HG02610 (cell line): ENCODE results near the gene SLC45A3.

Experiments used
- ATAC-seq: cut with Tn5 transposase; IDR thresholded peaks from one replicate; pipeline ENCODE4 v1.9.1; 2021; ENCODE audit warnings: mild to moderate bottlenecking, moderate library complexity; ENCODE audit not compliant: unreplicated experiment

Gene SLC45A3

GRCh38 chr1:205610901-205611466 is 69.3 kb downstream of the SLC45A3 start:
- ATAC-seq = no peak

- ATAC-seq = no peak
These were observed 70.3 kb downstream of the SLC45A3 start for GRCh38 chr1:205610036-205610435.
